ENCODE data around the gene ZER1.

ZER1 gene

DNA sequence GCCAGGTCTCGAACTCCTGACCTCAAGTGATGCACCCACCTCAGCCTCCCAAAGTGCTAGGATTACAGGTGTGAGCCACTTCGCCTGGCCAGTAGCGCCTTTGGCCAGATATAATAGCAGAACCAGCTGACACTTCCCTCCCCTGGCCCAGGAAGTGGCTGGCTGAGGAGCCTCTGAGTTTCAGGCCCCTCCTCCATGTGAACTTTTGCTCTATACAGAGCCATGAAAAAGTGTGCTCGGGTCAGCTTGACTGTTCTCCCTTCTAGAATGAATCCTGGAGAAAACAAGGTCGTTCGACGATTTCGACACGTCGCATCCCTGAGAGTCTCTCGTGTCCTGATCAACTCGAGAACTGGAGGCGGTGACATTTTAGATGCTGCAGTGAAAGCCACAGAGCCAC lies 39.2 kb downstream of the ZER1 start:
- no peak for DNase-seq

DNA sequence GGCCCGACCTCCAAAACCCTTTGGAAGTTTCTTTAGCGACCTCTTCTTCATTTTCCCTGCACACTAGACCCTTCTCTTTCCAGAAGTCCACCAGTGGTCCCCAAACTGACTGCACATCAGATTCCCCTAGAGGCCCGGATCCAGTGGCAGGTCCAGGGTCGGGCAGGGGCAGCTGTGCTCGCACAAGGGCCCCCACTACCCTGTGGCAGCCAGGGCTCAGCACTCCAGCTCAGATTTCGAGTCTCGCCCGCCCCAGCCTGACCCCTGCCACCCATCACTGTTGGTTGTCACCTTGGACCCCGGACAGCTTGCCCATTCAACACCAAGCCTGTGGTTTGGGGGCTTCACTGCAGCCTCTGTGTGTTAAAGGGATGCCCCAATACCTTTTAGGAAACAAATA lies 40.0 kb downstream of the ZER1 start:
- DNase-seq: no peak

DNA sequence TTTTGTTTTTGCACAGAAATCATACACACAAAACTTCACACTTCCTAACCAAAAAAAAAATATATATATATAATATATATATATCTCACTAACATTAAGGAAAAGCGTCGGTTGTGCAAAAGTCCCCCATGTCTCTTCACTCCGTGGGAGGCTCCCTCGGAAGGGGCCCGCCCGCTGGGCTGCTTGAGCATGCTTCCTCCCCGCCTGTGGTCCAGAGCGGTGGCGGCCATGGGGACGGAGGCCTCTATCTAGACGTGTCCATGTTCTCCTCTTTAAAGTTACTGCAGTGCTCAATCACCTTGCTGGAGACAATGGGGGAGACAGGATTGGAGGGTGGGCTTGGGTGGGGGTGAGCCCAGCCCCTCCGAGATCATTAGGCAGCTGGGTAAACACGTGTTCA lies 40.6 kb downstream of the ZER1 start:
- DNase-seq: no peak

DNA sequence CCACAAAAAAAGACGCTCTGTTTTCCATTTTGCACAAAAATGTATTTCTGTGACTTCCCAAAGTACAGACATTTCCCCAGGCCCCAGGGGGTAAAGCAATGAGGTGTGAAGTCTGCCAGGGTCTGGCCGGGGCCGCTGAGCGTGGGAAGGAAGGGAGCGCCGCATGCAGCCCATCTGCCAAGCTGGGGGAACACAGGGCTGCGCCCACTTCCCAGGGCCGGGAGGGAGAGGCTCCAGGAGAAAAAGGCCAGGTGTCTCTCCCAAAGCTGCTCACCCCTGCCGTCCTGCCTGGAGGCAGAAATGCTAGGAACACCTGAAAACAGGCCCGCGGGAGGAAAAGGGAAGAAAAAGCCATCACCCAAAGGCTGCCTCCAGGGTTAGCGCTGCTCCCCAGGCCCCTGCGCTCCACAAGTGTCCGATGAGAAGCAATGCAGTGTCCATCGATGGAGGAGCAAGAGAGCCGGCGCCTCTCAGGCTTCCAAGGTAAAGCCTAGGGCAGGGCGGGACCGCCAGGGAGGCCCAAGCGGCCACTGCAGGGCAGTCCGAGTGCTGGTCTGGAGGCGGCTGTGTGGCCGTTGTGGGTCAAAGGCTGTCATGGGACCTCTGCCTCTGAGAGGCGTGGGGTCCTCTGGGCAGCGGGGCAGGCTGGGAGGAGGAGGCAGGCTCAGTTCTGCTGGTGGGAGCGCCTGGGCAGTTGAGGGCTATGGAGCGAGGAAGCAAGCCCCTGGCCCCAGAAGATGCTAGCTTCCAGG lies 41.8 kb downstream of the ZER1 start:
- no peak for DNase-seq

DNA sequence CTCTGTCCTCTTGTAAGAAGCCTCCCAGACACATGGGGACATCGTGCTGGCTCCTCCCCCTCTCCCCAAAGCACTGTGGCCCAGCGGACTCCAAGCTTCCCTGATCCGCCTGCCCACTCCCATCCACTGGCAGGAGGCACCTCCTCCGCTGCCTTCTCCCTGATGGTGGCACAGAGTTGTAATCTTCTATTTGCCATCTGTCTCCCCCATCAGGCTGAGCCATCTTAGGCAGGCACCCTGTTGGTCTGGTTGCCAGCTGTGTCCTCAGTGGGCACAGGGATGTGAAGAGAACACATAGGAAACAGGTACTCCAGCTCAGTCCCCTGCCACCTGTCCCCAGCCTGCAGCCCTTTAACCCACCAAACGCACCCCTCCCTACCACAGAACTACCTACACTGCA lies 42.4 kb downstream of the ZER1 start:
- DNase-seq: no peak

DNA sequence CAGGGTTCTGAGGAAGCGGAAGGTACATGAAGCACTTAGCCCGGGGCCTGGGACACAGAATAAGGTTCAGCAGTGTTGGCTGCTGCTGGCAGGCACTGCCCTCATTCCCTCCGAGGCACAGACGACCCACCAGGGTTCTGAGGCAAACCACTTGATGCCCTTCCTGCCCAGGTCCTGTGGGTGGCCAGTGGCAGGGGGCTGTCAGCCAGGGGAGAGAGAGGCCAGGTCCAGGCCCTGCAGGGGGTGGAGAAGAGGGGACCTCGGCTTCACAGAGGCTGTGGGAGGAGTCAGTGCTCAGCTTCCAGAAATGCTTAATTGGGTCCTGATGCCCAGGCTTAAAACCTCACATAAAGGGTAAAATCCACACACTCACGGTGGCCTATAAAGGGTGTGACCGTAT lies 43.4 kb downstream of the ZER1 start:
- no peak for DNase-seq

DNA sequence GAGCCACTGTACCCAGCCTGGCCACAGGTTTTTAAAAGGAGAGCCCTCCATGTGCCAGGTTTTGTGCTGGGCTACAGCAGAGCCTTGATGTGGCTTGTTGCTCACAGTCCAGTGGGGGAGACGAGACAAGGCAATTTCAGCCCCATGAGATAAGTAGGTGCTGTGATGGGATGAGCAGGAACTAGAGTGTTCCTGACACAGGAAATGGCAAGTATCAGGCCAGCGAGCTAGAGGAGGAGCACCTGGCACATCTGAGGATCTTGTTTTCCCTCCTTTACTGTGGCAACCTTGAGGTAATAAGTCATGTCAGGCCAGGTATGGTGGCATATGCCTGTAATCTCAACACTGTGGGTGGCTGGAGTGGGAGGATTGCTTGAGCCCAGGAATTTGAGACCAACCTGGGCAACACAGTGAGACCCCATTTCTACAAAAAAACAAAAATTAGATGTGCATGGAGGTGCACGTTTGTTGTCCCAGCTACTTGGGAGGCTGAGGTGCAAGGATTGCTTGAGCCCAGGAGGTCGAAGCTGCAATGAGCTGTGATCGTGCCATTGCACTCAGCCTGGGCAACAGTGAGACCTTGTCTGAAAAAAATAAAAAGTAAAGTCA lies 44.0 kb downstream of the ZER1 start:
- DNase-seq: no peak

DNA sequence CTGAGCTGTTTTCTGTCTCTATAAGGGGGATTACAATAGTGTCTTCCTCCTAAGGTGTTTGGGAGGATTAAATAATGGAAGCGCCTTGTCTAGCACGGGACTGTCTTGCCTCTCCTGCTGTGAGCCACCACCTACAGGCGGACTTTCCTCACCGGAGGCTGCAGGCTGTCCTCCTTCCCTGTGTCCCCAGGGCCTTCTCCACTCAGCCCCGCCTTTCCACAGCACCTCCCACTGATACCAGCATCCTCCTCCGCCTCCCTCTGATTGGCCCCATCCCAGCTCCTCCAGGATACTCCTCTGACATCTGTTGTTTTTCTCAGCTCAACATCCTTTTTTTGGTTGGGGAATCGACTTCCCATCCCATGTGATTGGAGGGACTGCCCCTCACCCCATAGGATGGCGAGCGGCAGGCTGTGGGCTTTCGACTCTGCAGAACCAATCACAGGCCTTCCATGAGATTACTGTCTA lies 46.9 kb downstream of the ZER1 start:
- DNase-seq: no peak

DNA sequence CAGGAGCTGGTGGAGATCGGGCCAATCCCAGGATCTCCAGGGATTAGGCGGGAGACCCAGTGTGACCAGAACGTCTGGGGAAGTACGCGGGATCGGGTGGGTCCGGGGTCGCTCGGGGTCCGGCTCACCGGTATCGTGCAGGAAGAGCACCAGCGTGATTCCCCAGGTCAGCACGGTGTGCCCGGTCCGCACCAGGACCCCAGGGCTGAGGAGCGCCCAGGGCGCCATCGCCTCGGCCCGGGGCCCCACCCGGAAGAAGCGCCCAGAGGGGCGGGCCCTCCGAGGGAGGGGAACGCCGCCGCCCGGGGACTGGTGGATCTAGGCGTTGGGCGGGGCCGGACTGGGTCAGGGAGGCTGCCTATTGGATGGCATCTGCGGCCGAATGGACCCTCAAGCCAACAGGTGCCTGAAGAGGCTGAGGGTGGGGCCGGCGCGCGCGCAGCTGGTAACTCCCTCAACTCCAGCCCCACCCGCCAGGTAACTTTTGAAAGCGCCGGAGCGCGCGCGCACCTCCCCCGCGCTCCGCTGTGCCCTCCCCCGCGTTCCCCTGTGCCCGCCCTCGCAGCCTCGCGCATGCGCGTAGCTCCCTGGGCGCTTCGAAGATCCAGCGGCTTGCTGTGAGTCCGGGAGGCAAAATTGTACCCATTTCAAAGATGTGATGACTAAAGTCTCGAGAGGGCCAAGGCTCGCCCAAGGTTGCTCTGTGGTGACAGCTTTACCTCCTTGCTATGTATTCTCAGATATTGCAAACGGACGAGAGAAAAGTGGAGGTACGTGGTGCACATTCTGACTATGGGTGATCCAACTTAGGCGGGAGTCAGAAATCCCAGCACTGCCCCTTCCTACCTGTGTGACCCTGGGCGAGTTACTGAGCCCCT lies 47.6 kb downstream of the ZER1 start, which contains the start of gene ZDHHC12:
Gene ZDHHC12, minus strand, starts transcription at position 262 of the 878 bp plus-strand sequence. Its CDS starts 34 bp downstream, at position 228.
- peak; percentile 93 for DNase-seq

DNA sequence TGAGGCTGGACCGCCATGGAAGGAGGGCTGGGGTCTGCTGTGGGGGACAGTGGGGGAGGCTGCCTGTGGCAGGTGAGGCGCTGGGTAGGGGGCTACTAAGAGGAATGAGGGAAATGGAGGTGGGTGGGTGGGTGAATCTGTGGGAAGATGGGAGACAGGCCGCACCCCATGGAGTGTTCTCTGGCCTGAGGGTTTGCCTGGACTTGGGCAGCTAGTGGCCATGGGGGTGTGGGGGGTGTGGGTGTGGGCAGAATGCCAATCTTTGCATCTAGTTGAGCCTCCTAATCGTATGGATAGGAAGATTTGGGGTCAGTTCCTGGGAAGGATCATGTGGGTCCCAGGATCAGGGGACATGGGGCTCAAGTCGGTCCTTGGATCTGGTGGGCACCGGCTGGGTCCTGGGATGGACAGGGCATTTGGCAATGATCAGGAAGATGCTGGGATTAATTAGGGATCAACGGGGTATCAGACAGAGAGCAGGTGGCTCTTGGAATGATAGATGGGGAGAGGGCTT lies 48.3 kb downstream of the ZER1 start:
- DNase-seq: no peak

DNA sequence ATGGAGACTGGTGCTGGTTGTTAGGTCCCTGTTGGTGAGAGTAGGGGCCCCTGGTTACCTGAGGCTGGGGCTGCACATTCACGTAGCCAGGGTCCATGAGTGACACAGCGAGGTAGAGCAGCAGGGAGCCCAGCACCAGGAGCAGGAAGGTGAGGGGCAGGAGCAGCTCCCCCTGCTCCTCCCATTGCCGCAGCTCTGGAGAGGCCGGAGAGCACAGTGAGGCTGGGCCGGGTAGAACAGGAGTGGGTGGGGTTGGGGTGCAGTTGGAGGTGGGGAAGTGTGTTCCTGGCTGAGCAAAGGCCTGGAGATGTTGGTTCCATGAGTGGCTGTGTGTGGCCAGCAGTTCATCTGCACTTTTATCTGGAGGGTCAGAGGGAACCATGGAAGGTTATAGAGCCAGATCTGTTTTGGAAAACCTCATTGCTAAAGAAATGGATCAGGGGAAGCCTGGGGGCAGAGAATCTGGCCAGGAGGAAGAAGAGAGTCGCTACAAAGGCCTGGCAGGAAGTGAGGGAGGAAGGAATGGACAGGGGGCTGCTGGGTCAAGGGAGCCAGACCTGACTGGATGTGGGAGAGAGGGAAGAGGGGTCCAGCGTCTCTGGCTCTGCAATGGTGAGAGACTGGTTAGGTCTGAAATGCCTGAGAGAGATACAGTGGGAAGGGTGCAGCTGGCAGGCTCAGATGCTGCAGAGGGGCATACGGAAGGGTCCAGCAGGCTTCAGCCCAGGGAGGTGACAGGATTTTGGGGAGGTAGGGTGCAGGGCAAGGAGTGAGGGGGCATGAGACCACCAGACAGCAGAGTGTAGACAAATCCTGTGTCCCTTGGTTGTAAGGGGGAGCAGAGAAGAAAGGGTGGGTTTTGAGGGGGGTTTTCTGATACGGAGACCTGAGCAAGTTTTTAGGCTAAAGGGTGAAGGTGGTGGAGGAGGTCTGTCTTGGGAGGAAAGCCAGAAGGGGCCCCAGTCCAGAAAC lies 49.1 kb downstream of the ZER1 start:
- DNase-seq: no peak

DNA sequence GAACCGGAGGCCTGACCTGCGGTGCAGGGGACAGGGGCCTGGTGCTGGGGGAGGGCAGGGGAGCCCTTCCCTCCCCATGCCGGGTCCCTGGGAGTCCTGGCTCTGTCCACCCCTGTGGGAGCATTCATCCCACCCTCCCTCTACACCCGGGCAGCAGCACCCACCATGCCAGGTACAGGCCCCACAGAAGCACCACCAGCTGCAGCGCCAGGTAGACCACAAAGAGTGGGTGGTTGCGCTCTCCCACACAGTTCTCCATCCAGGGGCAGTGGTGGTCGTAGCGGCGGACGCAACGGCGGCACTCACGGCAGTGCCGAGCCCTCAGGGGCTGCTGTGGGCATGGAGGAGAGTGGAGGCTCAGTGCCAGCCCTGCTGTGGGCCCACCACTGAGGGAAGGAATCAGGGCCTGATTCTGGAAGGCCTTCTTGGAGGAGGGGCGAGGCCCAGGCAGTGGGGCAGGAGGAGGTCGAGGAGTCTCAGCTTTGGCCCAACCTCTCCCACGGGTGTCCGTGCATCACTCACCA lies 50.2 kb downstream of the ZER1 start:
- DNase-seq: no peak

DNA sequence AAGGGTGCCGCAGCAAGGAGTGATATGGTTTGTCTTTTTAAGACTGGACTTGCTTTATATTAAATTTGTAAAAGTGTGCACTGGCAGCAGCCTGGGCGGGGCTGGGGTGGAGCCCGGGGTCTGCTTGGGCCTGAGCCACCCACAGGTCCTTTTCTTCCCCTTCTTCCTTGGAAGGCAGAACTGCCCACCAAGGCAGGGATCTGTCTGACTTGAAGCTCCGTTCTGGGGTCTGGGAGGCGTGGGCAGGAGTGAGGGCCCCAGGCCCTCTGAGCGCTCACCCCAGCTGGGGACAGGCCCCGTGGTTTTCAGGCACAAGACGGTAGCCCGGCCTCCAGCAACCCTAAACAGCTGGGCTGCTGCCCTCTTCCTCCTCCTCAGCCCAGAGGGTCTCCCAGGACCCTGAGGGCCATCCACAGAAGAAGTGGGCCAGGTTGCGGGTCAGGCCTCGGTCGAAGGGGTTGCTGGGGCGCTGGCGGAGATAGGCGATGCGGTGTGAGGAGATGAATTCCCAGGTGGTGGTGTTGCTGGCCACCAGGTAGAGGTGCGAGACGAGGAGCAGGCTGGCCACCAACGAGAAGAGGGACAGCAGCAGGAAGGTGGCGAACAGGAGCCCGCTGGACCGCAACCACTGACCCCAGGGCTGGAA lies 50.8 kb downstream of the ZER1 start:
- DNase-seq: no peak

DNA sequence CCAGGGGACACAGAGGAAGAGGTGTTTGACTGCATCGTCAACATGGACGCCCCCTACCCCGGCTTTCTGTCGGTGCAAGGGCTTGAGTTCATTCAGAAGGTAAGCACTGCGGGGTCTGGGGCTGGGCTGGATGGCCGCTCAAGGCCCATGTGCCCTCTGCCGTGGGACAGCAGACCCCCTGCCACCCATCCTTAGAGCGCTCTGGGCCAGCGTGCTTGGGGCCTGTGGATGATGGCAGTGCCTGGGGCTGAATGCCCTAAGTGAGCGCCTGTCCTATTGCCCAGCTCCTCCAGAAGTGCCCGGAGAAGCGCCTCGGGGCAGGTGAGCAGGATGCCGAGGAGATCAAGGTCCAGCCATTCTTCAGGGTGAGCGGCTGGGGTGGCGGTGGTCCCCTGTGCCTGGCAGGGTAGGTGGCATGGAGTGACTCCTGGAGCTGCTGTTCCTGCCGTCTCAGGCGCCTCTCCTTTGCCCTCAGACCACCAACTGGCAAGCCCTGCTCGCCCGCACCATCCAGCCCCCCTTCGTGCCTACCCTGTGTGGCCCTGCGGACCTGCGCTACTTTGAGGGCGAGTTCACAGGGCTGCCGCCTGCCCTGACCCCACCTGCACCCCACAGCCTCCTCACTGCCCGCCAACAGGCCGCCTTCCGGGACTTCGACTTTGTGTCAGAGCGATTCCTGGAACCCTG lies 51.7 kb downstream of the ZER1 start:
- DNase-seq: no peak

DNA sequence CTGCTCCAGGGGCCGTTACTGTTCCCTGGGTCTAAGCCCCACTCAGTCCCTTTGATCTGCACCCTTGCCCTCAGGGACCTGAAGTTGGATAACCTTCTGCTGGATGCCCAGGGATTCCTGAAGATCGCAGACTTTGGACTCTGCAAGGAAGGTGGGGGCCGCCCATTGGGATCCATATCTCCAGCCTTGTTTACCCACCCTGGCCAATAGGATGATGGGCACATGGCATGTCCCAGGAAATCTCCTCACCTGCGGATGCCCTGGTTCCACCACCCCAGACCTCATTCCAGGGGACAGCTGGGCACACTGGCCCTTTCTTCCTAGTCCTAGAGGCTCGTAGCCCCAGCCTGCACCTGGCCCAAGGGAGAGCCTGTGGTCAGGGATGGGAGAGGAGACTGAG lies 53.3 kb downstream of the ZER1 start:
- no peak for DNase-seq

DNA sequence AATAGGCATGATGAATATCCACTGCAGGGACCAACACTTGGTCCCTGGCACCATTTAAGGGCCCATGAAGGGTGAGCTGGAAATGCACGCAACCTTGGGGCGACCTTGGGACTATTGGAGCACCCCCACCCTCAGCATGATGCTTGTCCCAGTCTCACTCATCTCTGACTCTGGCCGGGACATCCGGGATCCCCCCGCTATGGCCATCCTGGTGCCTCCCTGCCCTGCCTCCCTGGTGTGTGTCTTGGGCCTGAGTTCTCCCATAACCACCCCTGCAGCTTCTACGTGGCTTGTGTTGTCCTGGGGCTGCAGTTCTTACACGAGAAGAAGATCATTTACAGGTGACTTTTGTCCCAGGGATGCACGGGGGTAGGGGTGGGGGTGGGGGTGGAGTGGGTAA lies 53.7 kb downstream of the ZER1 start:
- no peak for DNase-seq

DNA sequence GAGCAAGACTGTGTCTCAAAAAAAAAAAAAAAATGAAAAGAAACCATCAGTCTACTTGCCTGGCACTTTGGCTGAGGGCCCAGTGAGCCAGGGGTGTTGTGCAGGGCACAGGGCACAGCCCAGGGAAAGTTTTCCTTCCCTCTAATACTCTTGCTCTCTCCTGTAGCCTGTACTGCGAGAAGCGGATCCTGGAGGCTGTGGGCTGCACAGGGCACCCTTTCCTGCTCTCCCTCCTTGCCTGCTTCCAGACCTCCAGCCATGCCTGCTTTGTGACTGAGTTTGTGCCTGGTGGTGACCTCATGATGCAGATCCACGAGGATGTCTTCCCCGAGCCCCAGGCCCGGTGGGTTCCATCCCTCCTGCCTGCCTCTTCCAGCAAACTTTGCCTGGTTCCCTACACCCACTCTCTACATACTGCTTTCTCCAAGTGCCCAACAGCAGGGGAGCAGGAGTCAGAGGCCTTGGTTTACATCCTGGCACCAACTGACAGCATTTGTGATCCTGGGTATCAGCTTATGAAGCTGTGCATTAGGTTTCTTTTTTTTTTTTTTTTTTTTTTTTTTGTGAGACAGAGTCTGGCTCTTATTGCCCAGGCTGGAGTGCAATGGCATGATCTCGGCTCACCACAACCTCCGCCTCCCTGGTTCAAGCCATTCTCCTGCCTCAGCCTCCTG lies 55.0 kb downstream of the ZER1 start:
- DNase-seq: no peak

DNA sequence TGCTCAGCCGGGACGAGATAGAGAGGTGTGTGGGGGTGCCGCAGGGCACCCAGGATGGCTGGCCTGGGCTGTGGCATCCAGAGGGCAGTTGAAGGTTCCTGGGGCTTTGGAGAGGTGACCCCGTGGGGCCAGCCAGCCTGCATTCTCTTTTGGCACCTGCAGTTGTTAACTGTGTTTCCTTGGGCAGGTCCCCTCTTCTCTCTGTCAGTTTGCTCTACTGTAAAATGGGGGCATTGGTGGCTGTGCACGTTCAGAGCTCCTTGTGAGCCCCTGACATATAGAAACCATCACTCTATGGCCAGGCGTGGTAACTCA lies 56.3 kb downstream of the ZER1 start:
- DNase-seq: no peak

DNA sequence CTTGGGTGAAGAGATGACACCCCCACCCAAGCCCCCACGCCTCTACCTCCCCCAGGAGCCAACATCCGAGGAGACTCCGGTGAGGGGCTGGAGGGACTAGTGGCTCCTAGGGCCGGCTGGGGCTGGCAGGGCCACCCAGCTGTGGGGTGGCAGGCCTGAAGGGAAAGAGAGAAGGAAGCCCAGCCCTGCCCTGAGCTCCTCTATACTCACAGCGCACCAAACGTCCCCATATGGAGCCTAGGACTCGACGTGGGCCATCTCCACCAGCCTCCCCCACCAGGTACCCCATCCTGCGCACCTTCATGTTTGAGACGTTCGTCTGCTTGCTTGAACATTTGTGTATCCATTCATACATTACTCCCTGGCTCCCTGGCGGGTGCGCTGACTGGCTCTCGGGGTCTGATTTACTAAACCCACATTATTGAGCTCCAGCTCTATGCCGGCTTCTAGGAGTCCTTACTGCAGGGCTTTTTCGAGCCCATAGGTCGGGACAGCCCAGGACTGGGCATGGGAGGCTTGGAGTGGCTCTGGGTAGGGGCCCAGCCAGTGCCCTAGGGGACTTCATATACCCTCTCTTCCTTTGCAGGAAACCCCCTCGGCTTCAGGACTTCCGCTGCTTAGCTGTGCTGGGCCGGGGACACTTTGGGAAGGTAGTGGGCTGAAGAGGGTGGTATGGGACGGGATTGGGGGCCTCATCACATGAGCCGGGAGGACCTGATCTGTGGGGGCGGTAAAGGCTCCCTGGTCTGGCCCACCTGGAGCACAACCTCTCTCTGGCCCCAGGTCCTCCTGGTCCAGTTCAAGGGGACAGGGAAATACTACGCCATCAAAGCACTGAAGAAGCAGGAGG lies 56.9 kb downstream of the ZER1 start:
- DNase-seq: no peak

All from NCI-H2081 treated with DMSO at 0.1 percent for 48 hours (cell line).